Neural progenitor cell (in vitro differentiated cells): ENCODE measurements around the gene RAB5A.

Source experiments
- EZH2 ChIP-seq: fragments of 200-600 bp; sonication (generic); IDR thresholded peaks from 2 replicates; pipeline ENCODE4 v1.6.1; 2017; ENCODE audit warnings: antibody characterized with exemption, mild to moderate bottlenecking, moderate library complexity
- TF ChIP-seq, protein P1 (sequence below): fragments of 200-600 bp; sonication (generic); IDR thresholded peaks from 2 replicates; pipeline ENCODE4 v1.5.1; 2017; ENCODE audit warnings: antibody characterized with exemption, mild to moderate bottlenecking

GRCh38 chr3:19970327-19970726 is 23.4 kb downstream of the RAB5A start:
- TF ChIP-seq, protein P1, sequence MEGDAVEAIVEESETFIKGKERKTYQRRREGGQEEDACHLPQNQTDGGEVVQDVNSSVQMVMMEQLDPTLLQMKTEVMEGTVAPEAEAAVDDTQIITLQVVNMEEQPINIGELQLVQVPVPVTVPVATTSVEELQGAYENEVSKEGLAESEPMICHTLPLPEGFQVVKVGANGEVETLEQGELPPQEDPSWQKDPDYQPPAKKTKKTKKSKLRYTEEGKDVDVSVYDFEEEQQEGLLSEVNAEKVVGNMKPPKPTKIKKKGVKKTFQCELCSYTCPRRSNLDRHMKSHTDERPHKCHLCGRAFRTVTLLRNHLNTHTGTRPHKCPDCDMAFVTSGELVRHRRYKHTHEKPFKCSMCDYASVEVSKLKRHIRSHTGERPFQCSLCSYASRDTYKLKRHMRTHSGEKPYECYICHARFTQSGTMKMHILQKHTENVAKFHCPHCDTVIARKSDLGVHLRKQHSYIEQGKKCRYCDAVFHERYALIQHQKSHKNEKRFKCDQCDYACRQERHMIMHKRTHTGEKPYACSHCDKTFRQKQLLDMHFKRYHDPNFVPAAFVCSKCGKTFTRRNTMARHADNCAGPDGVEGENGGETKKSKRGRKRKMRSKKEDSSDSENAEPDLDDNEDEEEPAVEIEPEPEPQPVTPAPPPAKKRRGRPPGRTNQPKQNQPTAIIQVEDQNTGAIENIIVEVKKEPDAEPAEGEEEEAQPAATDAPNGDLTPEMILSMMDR, result no peak
- TF ChIP-seq EZH2, result no peak
